ENCODE measurements around the gene NCF4.

Gene NCF4

GRCh38 chr22:36922105-36922608 is 61.4 kb downstream of the NCF4 start:
- no peak for DNase-seq (ENCODE audit: low read depth)

- no peak for DNase-seq (ENCODE audit: low read depth)
Measured at GRCh38 chr22:36922711-36923110, 61.9 kb downstream of the NCF4 start.

GRCh38 chr22:36923131-36923788 is 62.5 kb downstream of the NCF4 start:
- DNase-seq (ENCODE audit: low read depth): no peak

- no peak for DNase-seq (ENCODE audit: low read depth)
Measured at GRCh38 chr22:36924151-36924698, 63.4 kb downstream of the NCF4 start.

GRCh38 chr22:36925388-36926290 is 64.8 kb downstream of the NCF4 start:
- no peak for DNase-seq (ENCODE audit: low read depth)

- no peak for DNase-seq (ENCODE audit: low read depth)
Measured at GRCh38 chr22:36926309-36926708, 65.5 kb downstream of the NCF4 start.

GRCh38 chr22:36926721-36927435 is 66.1 kb downstream of the NCF4 start:
- no peak for DNase-seq (ENCODE audit: low read depth)

All from stimulated activated CD8-positive, alpha-beta memory T cell treated with anti-CD3 and anti-CD28 coated beads, Interleukin-12 subunit alpha, Interleukin-12 subunit beta, amount 100 ng/mL, for 4 hours (primary cell).